IMR-90 (cell line): ENCODE data around the gene FAM131B. TPM values are rescaled to one million over a fixed set of nuclear protein-coding genes. Genes with fewer than 3 reads are reported as not detected.

Experiments
- ATAC-seq: fragments of 200-7000 bp; cut with Tn5 transposase; 2 replicates; pipeline ENCODE4 v1.9.1; 2020; ENCODE audit warnings: low read depth, mild to moderate bottlenecking, moderate library complexity
- BruUV-seq: library from RNA; stranded (reverse); fragments of 400-500 nt; replicated peaks from 2 replicates; lab custom pipeline; 2021; lab: Mats Ljungman, UMichigan
- CTCF ChIA-PET: fragments of 300-600 bp; formaldehyde crosslinking; extraction: SDS; loops from one replicate; lab custom pipeline; 2021; ENCODE audit warnings: antibody characterized with exemption; lab: Yijun Ruan, JAX
- POLR2A ChIA-PET: fragments of 300-600 bp; sonication (Branson Sonifier 250); formaldehyde crosslinking; loops from one replicate; lab custom pipeline; 2022; ENCODE audit warnings: antibody characterized with exemption; ENCODE audit not compliant: unreplicated experiment; lab: Charles Lee
- DNase-seq: peaks from one replicate; pipeline ENCODE4 v3.0.0; 2013
- H2AFZ ChIP-seq: replicated peaks from 2 replicates; pipeline ENCODE3; 2013; ENCODE audit warnings: low read length, mild to moderate bottlenecking; ENCODE audit not compliant: poor library complexity
- H2AK5ac ChIP-seq: 2 replicates; pipeline ENCODE4 v1.6.1; 2013; ENCODE audit warnings: low read depth, low read length, inconsistent platforms
- H2AK9ac ChIP-seq: replicated peaks from 2 replicates; pipeline ENCODE3; 2013; ENCODE audit warnings: mild to moderate bottlenecking, low read depth, low read length, moderate library complexity; ENCODE audit not compliant: poor library complexity
- H2BK120ac ChIP-seq: 2 replicates; pipeline ENCODE4 v1.6.1; 2013; ENCODE audit warnings: low read depth, low read length, inconsistent platforms
- H2BK15ac ChIP-seq: 3 replicates; pipeline ENCODE4 v1.6.1; 2013; ENCODE audit warnings: low read depth, low read length, inconsistent platforms
- H2BK20ac ChIP-seq: 2 replicates; pipeline ENCODE4 v1.6.1; 2013; ENCODE audit warnings: low read depth, mild to moderate bottlenecking, inconsistent platforms, low read length, moderate library complexity
- H2BK5ac ChIP-seq: 2 replicates; pipeline ENCODE4 v1.6.1; 2013; ENCODE audit warnings: mild to moderate bottlenecking, low read depth, low read length, inconsistent platforms; ENCODE audit not compliant: poor library complexity, severe bottlenecking
- H3K14ac ChIP-seq: replicated peaks from 2 replicates; pipeline ENCODE4 v1.6.1; 2013; ENCODE audit warnings: low read depth, low read length, inconsistent platforms
- H3K18ac ChIP-seq: 2 replicates; pipeline ENCODE4 v1.6.1; 2013; ENCODE audit warnings: low read depth, low read length, control low read depth
- H3K23ac ChIP-seq: 2 replicates; pipeline ENCODE4 v1.6.1; 2013; ENCODE audit warnings: low read depth, low read length, inconsistent platforms
- H3K27ac ChIP-seq: 2 replicates; pipeline ENCODE4 v1.5.1; 2013; ENCODE audit warnings: mild to moderate bottlenecking, control low read depth, low read length; ENCODE audit not compliant: insufficient read depth
- H3K27me3 ChIP-seq: 2 replicates; pipeline ENCODE4 v1.6.1; 2013; ENCODE audit warnings: low read length; ENCODE audit not compliant: control insufficient read depth, insufficient read depth
- H3K36me3 ChIP-seq: 2 replicates; pipeline ENCODE4 v1.6.1; 2013; ENCODE audit warnings: low read length, mixed read lengths; ENCODE audit not compliant: control insufficient read depth, insufficient read depth
- H3K4ac ChIP-seq: 2 replicates; pipeline ENCODE4 v1.6.1; 2013; ENCODE audit warnings: low read depth, low read length, inconsistent platforms
- H3K4me1 ChIP-seq: 2 replicates; pipeline ENCODE4 v1.6.1; 2013; ENCODE audit warnings: low read length, mixed read lengths; ENCODE audit not compliant: control insufficient read depth, insufficient read depth
- H3K4me2 ChIP-seq: 2 replicates; pipeline ENCODE4 v1.6.1; 2013; ENCODE audit warnings: low read depth, mild to moderate bottlenecking, control low read depth, low read length, moderate library complexity
- H3K4me3 ChIP-seq: 2 replicates; pipeline ENCODE4 v1.5.1; 2013; ENCODE audit warnings: low read depth, mild to moderate bottlenecking, control low read depth, low read length, moderate library complexity; ENCODE audit not compliant: insufficient read depth
- H3K56ac ChIP-seq: 2 replicates; pipeline ENCODE4 v1.6.1; 2013; ENCODE audit warnings: low read length, inconsistent platforms; ENCODE audit not compliant: insufficient read depth; ENCODE audit errors: extremely low read depth
- H3K79me1 ChIP-seq, 2 experiments: 2 replicates each; pipeline ENCODE4 v1.6.1; 2013; ENCODE audit warnings: low read length in 2 of 2, inconsistent platforms in 1 of 2, low read depth in 1 of 2
- H3K9ac ChIP-seq: 2 replicates; pipeline ENCODE4 v1.6.1; 2013; ENCODE audit warnings: low read depth, low read length, control low read depth
- H3K9me1 ChIP-seq: 2 replicates; pipeline ENCODE4 v1.6.1; 2013; ENCODE audit warnings: low read length, inconsistent platforms; ENCODE audit not compliant: insufficient read depth
- H3K9me3 ChIP-seq: 2 replicates; pipeline ENCODE4 v1.6.1; 2013; ENCODE audit warnings: low read length; ENCODE audit not compliant: control insufficient read depth, insufficient read depth
- H4K20me1 ChIP-seq: 2 replicates; pipeline ENCODE4 v1.6.1; 2013; ENCODE audit warnings: low read length, inconsistent platforms; ENCODE audit not compliant: insufficient read depth
- H4K5ac ChIP-seq: 2 replicates; pipeline ENCODE4 v1.6.1; 2013; ENCODE audit warnings: mild to moderate bottlenecking, low read depth, low read length, control low read depth
- H4K8ac ChIP-seq, 2 experiments: 2 replicates each; pipeline ENCODE4 v1.6.1; 2013; ENCODE audit warnings: low read depth in 2 of 2, low read length in 2 of 2, control low read depth in 1 of 2, inconsistent platforms in 1 of 2
- H4K91ac ChIP-seq: 2 replicates; pipeline ENCODE4 v1.6.1; 2013; ENCODE audit warnings: low read depth, low read length, inconsistent platforms; ENCODE audit not compliant: insufficient read depth
- BHLHE40 ChIP-seq: fragments of 150-350 bp; IDR thresholded peaks from 2 replicates; pipeline ENCODE4 v1.6.1; 2016; ENCODE audit warnings: mild to moderate bottlenecking, low read depth, low read length
- CHD1 ChIP-seq: IDR thresholded peaks from 2 replicates; pipeline ENCODE4 v1.6.1; 2012; ENCODE audit warnings: low read depth, low read length, improper control_type of control experiment
- CTCF ChIP-seq: conservative IDR thresholded peaks from 2 replicates; pipeline ENCODE4 v1.5.1; 2012; ENCODE audit warnings: mild to moderate bottlenecking, low read depth, low read length, improper control_type of control experiment
- ELK1 ChIP-seq: fragments of 150-350 bp; IDR thresholded peaks from 2 replicates; pipeline ENCODE4 v1.6.1; 2016; ENCODE audit warnings: low read depth, mild to moderate bottlenecking, low read length, moderate library complexity, borderline replicate concordance
- FOS ChIP-seq: fragments of 150-350 bp; IDR thresholded peaks from 2 replicates; pipeline ENCODE4 v1.6.1; 2016; ENCODE audit warnings: low read depth, low read length
- MAFK ChIP-seq: IDR thresholded peaks from 2 replicates; pipeline ENCODE4 v1.6.1; 2012; ENCODE audit warnings: low read depth, low read length, improper control_type of control experiment
- MXI1 ChIP-seq: IDR thresholded peaks from 2 replicates; pipeline ENCODE4 v1.6.1; 2012; ENCODE audit warnings: low read depth, mild to moderate bottlenecking, low read length, moderate library complexity, borderline replicate concordance
- NFE2L2 ChIP-seq: fragments of 150-350 bp; IDR thresholded peaks from 2 replicates; pipeline ENCODE4 v1.6.1; 2016; ENCODE audit warnings: low read depth, mild to moderate bottlenecking, low read length
- POLR2A ChIP-seq: IDR thresholded peaks from 2 replicates; pipeline ENCODE4 v1.6.1; 2012; ENCODE audit warnings: mild to moderate bottlenecking, low read depth, low read length
- RCOR1 ChIP-seq: IDR thresholded peaks from 2 replicates; pipeline ENCODE4 v1.6.1; 2012; ENCODE audit warnings: mild to moderate bottlenecking, low read length, improper control_type of control experiment; ENCODE audit not compliant: insufficient replicate concordance
- RFX5 ChIP-seq: IDR thresholded peaks from 2 replicates; pipeline ENCODE4 v1.8.0; 2012; ENCODE audit warnings: low read depth, mild to moderate bottlenecking, low read length, moderate library complexity
- SMC3 ChIP-seq: fragments of 150-350 bp; IDR thresholded peaks from 2 replicates; pipeline ENCODE4 v1.6.1; 2016; ENCODE audit warnings: low read depth, mild to moderate bottlenecking, antibody characterized with exemption, low read length, moderate library complexity
- USF2 ChIP-seq: fragments of 150-350 bp; IDR thresholded peaks from 2 replicates; pipeline ENCODE4 v1.6.1; 2017; ENCODE audit warnings: mild to moderate bottlenecking, antibody characterized with exemption, low read length, low read depth
- WGBS, 2 experiments: methylation state at CpG; one replicate each; pipeline versions ENCODE4 v1.1.5 to v1.1.7; 2013; ENCODE audit warnings: missing lambda C conversion rate in 2 of 2; ENCODE audit not compliant: insufficient read length in 1 of 2; ENCODE audit errors: extremely low coverage in 2 of 2; 5-methylcytosine and 5-hydroxymethylcytosine counted together
- dilution Hi-C: fragments of 300-500 bp; cut with HindIII; formaldehyde crosslinking; loops from one replicate; pipeline ENCODE4 v1.14.3; 2018; ENCODE audit warnings: low sequenced_read_pairs; ENCODE audit not compliant: unreplicated experiment
- in situ Hi-C: fragments of 300-500 bp; cut with MboI; formaldehyde crosslinking; loops from 3 replicates; pipeline ENCODE4 v1.14.3; 2019; ENCODE audit warnings: low sequenced_read_pairs, inconsistent platforms, mixed read lengths
- intact Hi-C: fragments of 100-400 bp; cut with micrococcal nuclease; formaldehyde crosslinking; loops from 2 replicates; pipeline ENCODE4 v1.10.0; 2022
- polyA plus RNA-seq, 3 experiments: library from polyadenylated mRNA; depleted of rRNA; stranded (reverse); fragments of >200 nt; gene quantifications; 2 replicates each; pipeline ENCODE4 v1.2.3, GENCODE V29; 2012; ENCODE audit warnings: low replicate concordance in 1 of 3
- total RNA-seq: library from RNA; depleted of rRNA; stranded (reverse); fragments of >200 nt; gene quantifications from 2 replicates; pipeline ENCODE4 v1.2.3, GENCODE V29; 2012

Gene FAM131B
- total and polyA plus RNA-seq, 2 of the 4 experiments (the other 2 are of a cell fraction) = 3.4 to 4.3 TPM

GRCh38 chr7:143304938-143305337, 57.6 kb downstream of the FAM131B start:
- CTCF ChIA-PET = interaction anchor here (0.8 to 1.1 kb wide), 2 partner anchors 75 to 88 kb away, joined by 3 to 5 read pairs; no protein-coding TSS in a partner anchor

More at GRCh38 chr7:143304938-143305337, 57.6 kb downstream of the FAM131B start:
- Histone ChIP-seq H2BK120ac (no peak overlapping the region), H2BK15ac (no peak overlapping the region), H3K4me1 (peaks cover 9% of the 10 kb centered on the region), H3K27me3 (no peaks in the 10 kb centered on the region), H3K36me3 (peaks cover 44% of the 10 kb centered on the region), H4K5ac (no peak overlapping the region), H2BK20ac (no peak overlapping the region), H4K91ac (no peak overlapping the region), H2AFZ (no peak overlapping the region), H3K14ac (no peak overlapping the region), H3K27ac (no peak overlapping the region), H3K23ac (no peak overlapping the region), H3K9ac (no peak overlapping the region), H3K9me3 (no peaks in the 10 kb centered on the region), H3K4me2 (no peak overlapping the region), H3K4me3 (no peak overlapping the region), H2BK5ac (no peak overlapping the region), H3K56ac (no peak overlapping the region), H2AK9ac (no peak overlapping the region), H3K18ac (no peak overlapping the region), H4K8ac (no peak overlapping the region), H4K20me1 (peaks cover 13% of the 10 kb centered on the region), H3K4ac (no peak overlapping the region), H3K9me1 (peaks cover 9% of the 10 kb centered on the region), H2AK5ac (no peak overlapping the region), H3K79me1 (peaks cover 17 to 29% of the 10 kb centered on the region in 2 experiments)
- DNase-seq (no peak), ATAC-seq (no peak)
- BruUV-seq = no TSS peak
- POLR2A ChIA-PET = interaction anchor here (0.5 kb wide), 1 partner anchor 9 kb away, joined by 6 read pairs; no protein-coding TSS in a partner anchor
- intact Hi-C loops (no loop called here), in situ Hi-C loops (no loop called here), dilution Hi-C loops (no loop called here)
- WGBS, 2 experiments = no CpG with 5 or more reads among the region's 6 CpGs
- no peak for TF ChIP-seq MAFK
- TF ChIP-seq NFE2L2 = no peak
- no peak for TF ChIP-seq FOS
- TF ChIP-seq RFX5 = no peak
- TF ChIP-seq USF2 = no peak
- TF ChIP-seq CHD1 = no peak
- TF ChIP-seq ELK1 = no peak
- no peak for TF ChIP-seq MXI1
- no peak for TF ChIP-seq BHLHE40
- TF ChIP-seq CTCF = no peak
- TF ChIP-seq SMC3 = no peak
- TF ChIP-seq POLR2A = no peak
- no peak for TF ChIP-seq RCOR1
